C4-2B (cell line): ENCODE results near the gene ZNF124.

Source experiments
- H3K27ac ChIP-seq: fragments of 450-650 bp; 2 replicates; pipeline ENCODE4 v1.5.1; 2017
- CTCF ChIP-seq: fragments of 450-650 bp; conservative IDR thresholded peaks from 2 replicates; pipeline ENCODE4 v1.5.1; 2017; ENCODE audit warnings: mild to moderate bottlenecking
- ZFX ChIP-seq: fragments of 450-650 bp; IDR thresholded peaks from 2 replicates; pipeline ENCODE4 v1.6.1; 2017

The ZNF124 gene

GRCh38 chr1:247185667-247186066 lies 13.8 kb upstream of the ZNF124 start:
- H3K27ac ChIP-seq, result no peak overlapping the region
- TF ChIP-seq CTCF (no peak), ZFX (no peak)

- no peak for TF ChIP-seq CTCF
- no peak for TF ChIP-seq ZFX
- no peak overlapping the region for H3K27ac ChIP-seq
Observed at GRCh38 chr1:247184254-247184653, 12.4 kb upstream of the ZNF124 start.

GRCh38 chr1:247182994-247183393 lies 11.2 kb upstream of the ZNF124 start:
- TF ChIP-seq ZFX (no peak), CTCF (no peak)
- no peak overlapping the region for H3K27ac ChIP-seq

- no peak overlapping the region for H3K27ac ChIP-seq
- TF ChIP-seq ZFX, result no peak
- no peak for TF ChIP-seq CTCF
Observed at GRCh38 chr1:247180581-247180980, 8.8 kb upstream of the ZNF124 start.

GRCh38 chr1:247177755-247178154 lies 5.9 kb upstream of the ZNF124 start:
- no peak for TF ChIP-seq CTCF
- TF ChIP-seq ZFX, result no peak
- H3K27ac ChIP-seq, result no peak overlapping the region

- TF ChIP-seq ZFX (no peak), CTCF (no peak)
- H3K27ac ChIP-seq, result no peak overlapping the region
Observed at GRCh38 chr1:247175458-247175857, 3.6 kb upstream of the ZNF124 start.

- no peak overlapping the region for H3K27ac ChIP-seq
- TF ChIP-seq CTCF (no peak), ZFX (no peak)
Observed at GRCh38 chr1:247173431-247173830, 1.6 kb upstream of the ZNF124 start.
